GM10248 (cell line): ENCODE results near the gene HS1BP3.
A peak's percentile ranks its signal among the peaks of the same experiment; 100 is the strongest.

ENCODE experiments used
- CTCF ChIA-PET: fragments of 300-600 bp; sonication (Branson Sonifier 250); formaldehyde crosslinking; extraction: SDS; loops from one replicate; lab custom pipeline; 2021; ENCODE audit warnings: antibody characterized with exemption; lab: Yijun Ruan, JAX
- POLR2A ChIA-PET: fragments of 350-650 bp; sonication (Branson Sonifier 250); formaldehyde crosslinking; extraction: SDS; loops from one replicate; lab custom pipeline; 2020; ENCODE audit warnings: antibody characterized with exemption; lab: Yijun Ruan, JAX
- DNase-seq: peaks from one replicate; pipeline ENCODE4 v3.0.0; 2012; ENCODE audit errors: extremely low spot score
- CTCF ChIP-seq: IDR thresholded peaks from 2 replicates; pipeline ENCODE4 v1.5.1; 2012; ENCODE audit warnings: mild to moderate bottlenecking, low read depth; ENCODE audit errors: extremely low read depth, missing control alignments, control extremely low read depth

Gene HS1BP3

DNA sequence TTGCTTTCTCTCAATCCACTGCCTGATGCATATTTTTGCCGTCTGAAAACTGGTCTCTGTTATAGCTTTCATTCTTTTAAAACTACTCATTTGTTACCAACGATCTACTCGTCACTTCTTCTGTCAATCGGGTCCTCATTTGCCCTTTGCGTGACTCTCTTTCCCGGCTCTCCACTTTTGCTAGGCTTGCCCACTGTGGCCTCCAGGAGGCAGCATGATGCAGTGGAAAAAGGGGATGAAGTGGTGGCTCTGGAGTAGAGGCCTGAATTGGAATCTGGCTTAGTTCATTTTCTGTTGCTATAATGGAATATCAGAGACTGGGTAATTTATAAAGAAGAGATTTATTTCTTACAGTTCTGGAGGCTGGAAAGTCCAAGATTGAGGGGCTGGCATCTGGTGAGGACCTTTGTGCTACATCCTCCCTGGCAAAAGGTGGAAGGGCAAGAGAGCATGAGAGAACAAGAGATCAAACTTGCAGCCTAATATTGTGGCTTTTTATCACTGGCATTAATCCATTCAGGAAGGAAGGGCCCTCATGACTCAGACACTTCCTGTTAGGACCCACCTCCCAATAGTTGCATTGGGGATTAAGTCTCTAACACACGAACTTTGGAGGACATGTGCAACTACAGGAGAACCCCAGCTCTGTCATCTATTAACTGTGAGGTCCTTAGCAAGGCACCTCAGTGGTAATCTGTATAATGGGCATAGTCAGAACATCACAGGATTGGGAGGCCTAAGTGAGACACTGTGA lies 31.4 kb upstream of the HS1BP3 start:
- ChIA-PET POLR2A (no interaction called here), CTCF (interaction anchor here (1.0 to 5.5 kb wide), 5 partner anchors 9 to 280 kb away, joined by 3 to 36 read pairs (median 3); no protein-coding TSS in a partner anchor)
- TF ChIP-seq CTCF: peak; percentile 35
- no peak for DNase-seq

DNA sequence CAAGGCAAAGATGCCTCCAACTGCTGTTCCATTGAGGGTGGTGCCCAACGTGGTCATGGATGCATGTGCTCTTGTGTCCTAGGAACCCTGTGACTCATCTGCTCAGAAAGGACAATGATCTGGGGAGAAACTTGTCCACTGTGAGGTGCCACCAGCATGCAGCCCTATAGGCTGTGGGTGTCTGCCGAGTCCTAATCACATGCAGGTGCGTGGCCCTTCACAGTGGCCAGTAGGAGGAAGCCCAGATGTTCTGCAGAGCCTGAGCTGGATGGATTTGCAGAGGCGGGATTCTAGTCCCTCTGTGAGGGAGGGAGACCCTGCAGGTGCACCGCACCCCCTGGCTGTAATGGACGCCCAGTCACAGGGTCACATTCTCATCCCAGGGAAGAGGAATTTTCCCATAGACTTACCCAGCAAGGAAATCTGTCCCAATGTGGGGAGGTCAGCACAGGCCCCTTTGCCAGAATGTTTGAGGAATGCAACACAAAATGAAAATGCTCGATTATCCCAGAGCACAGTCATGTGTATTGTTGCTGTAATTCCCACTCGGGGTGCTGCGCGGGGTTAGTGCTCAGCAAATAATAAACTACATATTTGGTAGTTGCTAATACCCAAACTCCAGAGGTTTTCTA lies 30.0 kb upstream of the HS1BP3 start:
- ChIA-PET CTCF (interaction anchor here (1.0 to 5.5 kb wide), 3 partner anchors 20 to 282 kb away, joined by 3 to 36 read pairs (median 15); no protein-coding TSS in a partner anchor), POLR2A (no interaction called here)
- TF ChIP-seq CTCF: no peak
- DNase-seq: no peak

DNA sequence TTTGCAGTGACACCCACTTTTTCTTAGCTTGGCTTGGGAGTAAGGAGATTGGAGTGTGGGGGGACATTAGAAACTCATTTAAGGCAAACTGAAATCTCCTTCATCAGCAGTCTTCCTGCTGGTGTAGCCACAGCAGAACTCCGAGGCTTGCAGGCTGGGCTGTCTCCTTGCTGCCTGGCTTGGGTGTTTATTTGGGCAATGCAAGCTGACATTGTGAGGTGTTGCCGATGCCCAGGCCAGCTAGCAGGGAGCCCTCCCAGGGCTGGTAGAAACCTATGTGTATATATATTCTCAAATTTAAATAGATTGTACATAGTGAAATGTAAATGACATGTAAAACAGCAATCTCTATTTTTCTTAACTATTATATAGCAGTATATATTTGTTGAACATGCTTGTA lies 27.9 kb upstream of the HS1BP3 start:
- TF ChIP-seq CTCF: no peak
- ChIA-PET POLR2A (no interaction called here), CTCF (interaction anchor here (1.0 to 8.5 kb wide), 8 partner anchors 9 to 284 kb away, joined by 3 to 135 read pairs (median 12); partner anchors contain the start of gene GDF7)
- DNase-seq: no peak

DNA sequence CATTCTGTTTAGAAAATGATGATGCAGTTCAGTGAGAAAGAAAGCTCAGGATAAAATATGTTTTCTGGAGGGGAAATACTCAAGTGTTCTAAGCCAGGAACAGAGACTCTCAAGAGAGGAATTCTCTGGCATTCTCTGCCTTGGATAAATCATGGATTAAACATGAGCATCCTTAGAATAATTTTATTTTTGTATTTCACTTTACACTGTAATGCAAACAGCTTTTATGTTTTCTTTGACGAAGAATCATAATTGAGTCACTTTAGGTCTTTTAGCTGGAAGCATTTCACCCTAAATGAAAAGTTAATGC lies 27.1 kb upstream of the HS1BP3 start:
- TF ChIP-seq CTCF: no peak
- DNase-seq: no peak
- ChIA-PET POLR2A (no interaction called here), CTCF (interaction anchor here (0.7 to 8.5 kb wide), 13 partner anchors 10 to 439 kb away, joined by 3 to 135 read pairs (median 4); partner anchors contain the start of genes GDF7 and HS1BP3)

GRCh38 chr2:20677301-20678085 lies 26.6 kb upstream of the HS1BP3 start:
- TF ChIP-seq CTCF: no peak
- CTCF ChIA-PET: interaction anchor here (0.7 to 8.5 kb wide), 23 partner anchors 7 to 440 kb away, joined by 3 to 135 read pairs (median 4); partner anchors contain the start of genes GDF7, HS1BP3 and LDAH
- POLR2A ChIA-PET: interaction anchor here (1.2 kb wide), 1 partner anchor 230 kb away, joined by 4 read pairs; the partner anchor contains the start of gene RHOB
- DNase-seq: no peak
